COLO668 (cell line): ENCODE results near the gene FXN.
"Not testable (repeated sequence)": the region's sequence is repeated elsewhere in the genome, so short reads cannot be mapped to it uniquely, and the experiment has no call there.

Source experiments
- DNase-seq: peaks from one replicate; lab custom pipeline; 2025; ENCODE audit not compliant: unreplicated experiment; lab: John Stamatoyannopoulos, UW

The FXN gene

GRCh38 chr9:69065660-69066059, 30.1 kb downstream of the FXN start:
- no peak for DNase-seq

GRCh38 chr9:69066955-69067354, 31.4 kb downstream of the FXN start:
- no peak for DNase-seq

GRCh38 chr9:69070201-69070600, 34.6 kb downstream of the FXN start:
- no peak for DNase-seq

- DNase-seq = no peak
Observed at GRCh38 chr9:69071059-69071458, 35.5 kb downstream of the FXN start.

- no peak for DNase-seq
Observed at GRCh38 chr9:69073103-69073502, 37.6 kb downstream of the FXN start.

GRCh38 chr9:69074801-69075200, 39.2 kb downstream of the FXN start:
- no peak for DNase-seq

GRCh38 chr9:69076550-69076949, 41.0 kb downstream of the FXN start:
- DNase-seq = no peak

GRCh38 chr9:69078069-69078468, 42.5 kb downstream of the FXN start:
- DNase-seq = no peak

- DNase-seq = no peak
Observed at GRCh38 chr9:69078581-69078980, 43.0 kb downstream of the FXN start.

GRCh38 chr9:69079186-69079585, 43.6 kb downstream of the FXN start:
- no peak for DNase-seq

GRCh38 chr9:69081261-69081660, 45.7 kb downstream of the FXN start:
- DNase-seq = no peak

- DNase-seq = no peak
Observed at GRCh38 chr9:69083321-69083720, 47.8 kb downstream of the FXN start.

- DNase-seq = no peak
Observed at GRCh38 chr9:69085569-69086283, 50.2 kb downstream of the FXN start.

GRCh38 chr9:69086312-69086711, 50.8 kb downstream of the FXN start:
- DNase-seq = no peak

- no peak for DNase-seq
Observed at GRCh38 chr9:69086769-69087168, 51.2 kb downstream of the FXN start.

- no peak for DNase-seq
Observed at GRCh38 chr9:69089082-69089481, 53.5 kb downstream of the FXN start.

GRCh38 chr9:69089491-69089890, 53.9 kb downstream of the FXN start:
- no peak for DNase-seq

- no peak for DNase-seq
Observed at GRCh38 chr9:69090140-69090750, 54.7 kb downstream of the FXN start.

GRCh38 chr9:69090946-69091345, 55.4 kb downstream of the FXN start:
- no peak for DNase-seq

- DNase-seq = no peak
Observed at GRCh38 chr9:69093471-69094103, 58.0 kb downstream of the FXN start.

GRCh38 chr9:69094361-69095135, 59.0 kb downstream of the FXN start:
- not testable (repeated sequence) for DNase-seq

- DNase-seq = no peak
Observed at GRCh38 chr9:69097064-69097463, 61.5 kb downstream of the FXN start.
